Tibial artery (tissue), 4 donors: ENCODE measurements around the gene GNG3.

Source experiments
- DNase-seq, 2 donors: peaks; one replicate each; pipeline ENCODE4 v3.0.0-alpha.2; 2019
- H3K27ac ChIP-seq, 2 donors: fragments of 200-600 bp; sonication (generic) in 1 of 2; 1 replicate in 1 of 2; 2 replicates in 1 of 2; pipeline ENCODE4 v1.5.1; 2018 to 2019; ENCODE audit warnings: mild to moderate bottlenecking in 1 of 2
- H3K27me3 ChIP-seq, 2 donors: fragments of 200-600 bp; sonication (generic) in 1 of 2; one replicate each; pipeline versions ENCODE4 v1.5.1 to v1.6.0; 2016 to 2019
- H3K36me3 ChIP-seq, 3 donors: fragments of 200-600 bp; sonication (generic) in 2 of 3; one replicate each; pipeline ENCODE4 v1.5.1; 2016 to 2019; ENCODE audit warnings: mild to moderate bottlenecking in 2 of 3
- H3K4me1 ChIP-seq, 4 donors: fragments of 200-600 bp; sonication (generic) in 2 of 4; 1 replicate in 3 of 4; 2 replicates in 1 of 4; pipeline ENCODE4 v1.5.1; 2016 to 2019
- H3K4me3 ChIP-seq, 2 donors: fragments of 200-600 bp; sonication (generic) in 1 of 2; 1 replicate in 1 of 2; 2 replicates in 1 of 2; pipeline ENCODE4 v1.5.1; 2018 to 2019; ENCODE audit warnings: mild to moderate bottlenecking in 2 of 2
- H3K9me3 ChIP-seq, 3 donors: fragments of 200-600 bp; sonication (generic) in 1 of 3; one replicate each; pipeline ENCODE4 v1.5.1; 2016 to 2019
- CTCF ChIP-seq, 2 experiments: fragments of 200-600 bp in 1 of 2; fragments of 450-650 bp in 1 of 2; IDR thresholded peaks; one replicate each; pipeline ENCODE4 v1.5.1; 2017 to 2019; ENCODE audit warnings: antibody characterized with exemption in 2 of 2, mild to moderate bottlenecking in 1 of 2, moderate library complexity in 1 of 2
- intact Hi-C: fragments of 100-400 bp; cut with DNase I; formaldehyde crosslinking; loops from one replicate; pipeline ENCODE4 v1.15.0; 2023; ENCODE audit warnings: low total_unique reads

Gene GNG3

DNA sequence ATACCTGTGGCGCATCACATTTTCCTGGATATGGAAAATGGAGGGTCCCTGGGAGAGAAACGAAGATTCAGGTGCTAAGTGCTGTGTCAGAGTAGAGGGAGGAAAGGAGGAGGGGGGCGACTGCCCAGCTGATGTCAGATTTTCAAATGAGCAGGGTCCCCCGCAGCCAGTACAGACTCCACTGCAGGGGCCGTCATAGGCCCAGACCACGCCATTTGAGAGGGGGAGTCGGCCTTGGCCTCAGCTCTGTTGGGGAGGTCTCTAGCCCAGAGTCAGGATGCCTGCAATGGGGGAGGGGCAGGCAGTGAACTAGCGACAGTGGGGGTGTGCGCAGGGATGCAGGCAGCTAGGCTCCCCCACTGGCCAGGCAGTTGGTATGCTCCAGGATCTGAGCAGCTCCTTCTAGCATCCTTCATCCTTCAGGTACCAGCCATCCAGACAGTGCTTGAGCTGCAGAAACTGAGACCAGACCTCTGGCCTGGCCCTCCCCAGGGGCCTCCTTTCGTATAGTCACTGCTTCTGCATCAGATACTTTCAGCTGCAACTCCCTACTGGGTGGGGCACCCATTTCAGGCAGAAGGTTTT is at the start of gene GNG3, which contains the start of gene BSCL2:
GNG3 (plus strand) TSS at position 400 of the 585 bp plus-strand sequence. CDS start 620 bp downstream, outside the sequence.
BSCL2 (minus strand) TSS at position 148 of the 585 bp plus-strand sequence. CDS start 229 bp downstream, outside the sequence.
- no peak for TF ChIP-seq CTCF (IDR thresholded peaks at IDR 0.05)
- H3K27ac ChIP-seq = peak within 1 kb of the TSS; percentile 68 to 96
- H3K4me1 ChIP-seq = peaks cover 0 to 40% (median 35%) of the 10 kb centered on the region in 4 donors
- H3K27me3 ChIP-seq = no peaks in the 10 kb centered on the region
- H3K4me3 ChIP-seq = peak within 1 kb of the TSS; percentile 61 to 71
- intact Hi-C loops = loop anchor here (10.0 kb wide), 1 partner anchor 93 kb away; the partner anchor contains the start of genes EML3 and ROM1
- H3K9me3 ChIP-seq = no peaks in the 10 kb centered on the region
- H3K36me3 ChIP-seq = peaks cover 14 to 20% (median 19%) of the 10 kb centered on the region in 3 donors
- DNase-seq = peak in 1 of 2 donors; percentile 64

- Histone ChIP-seq H3K27ac (peak overlapping the region; percentile 87 to 96), H3K36me3 (peaks cover 8 to 27% (median 10%) of the 10 kb centered on the region in 3 donors), H3K9me3 (no peaks in the 10 kb centered on the region), H3K27me3 (no peaks in the 10 kb centered on the region), H3K4me3 (peak overlapping the region; percentile 87 to 96), H3K4me1 (peaks cover 7 to 34% (median 20%) of the 10 kb centered on the region in 4 donors)
- TF ChIP-seq CTCF (IDR thresholded peaks at IDR 0.05) = no peak
- intact Hi-C loops = no loop called here
- DNase-seq = no peak
Measured at GRCh38 chr11:62664405-62665074, 42.9 kb upstream of the GNG3 start.

DNA sequence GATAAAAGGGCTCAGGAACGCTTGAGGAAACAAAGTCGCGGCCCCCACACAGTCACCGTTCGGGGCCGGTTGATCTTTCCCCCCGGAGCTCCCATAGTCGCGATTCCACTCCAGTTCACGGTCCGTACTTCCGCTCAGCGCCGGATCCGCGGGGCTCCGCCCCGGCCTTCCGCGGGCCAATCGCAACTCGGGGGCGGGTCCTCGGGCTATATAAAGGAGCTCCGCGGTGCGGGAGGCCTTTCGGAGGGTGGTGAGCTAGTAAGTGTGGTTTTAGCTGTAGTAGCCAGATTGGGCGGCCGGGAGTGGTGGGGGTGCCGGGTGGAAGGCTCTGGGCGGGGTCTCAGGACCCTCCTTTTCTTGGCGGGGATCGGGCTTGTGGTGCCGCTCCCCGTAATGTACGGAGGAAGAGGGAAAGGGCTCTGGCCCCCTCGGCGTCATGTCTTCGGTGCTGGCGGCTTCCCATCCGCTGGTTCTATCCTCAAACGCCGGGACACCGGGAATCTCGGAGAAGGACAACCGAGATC is 42.3 kb upstream of the GNG3 start, which contains the start of the genes C11orf98 and CSKMT:
C11orf98 (minus strand) TSS at position 136 of the 524 bp plus-strand sequence; CDS start at position 95, 41 bp downstream.
CSKMT (plus strand) TSS at position 238 of the 524 bp plus-strand sequence. CDS start 568 bp downstream, outside the sequence.
- H3K4me3 ChIP-seq = peak within 1 kb of the TSS; percentile 87 to 96
- TF ChIP-seq CTCF (IDR thresholded peaks at IDR 0.05) = no peak
- peak; percentile 92 to 97 for DNase-seq
- peak within 1 kb of the TSS; percentile 87 to 96 for H3K27ac ChIP-seq
- peaks cover 8 to 27% (median 10%) of the 10 kb centered on the region in 3 donors for H3K36me3 ChIP-seq
- H3K9me3 ChIP-seq = no peaks in the 10 kb centered on the region
- no peaks in the 10 kb centered on the region for H3K27me3 ChIP-seq
- H3K4me1 ChIP-seq = peaks cover 7 to 34% (median 22%) of the 10 kb centered on the region in 4 donors
- intact Hi-C loops = no loop called here

DNA sequence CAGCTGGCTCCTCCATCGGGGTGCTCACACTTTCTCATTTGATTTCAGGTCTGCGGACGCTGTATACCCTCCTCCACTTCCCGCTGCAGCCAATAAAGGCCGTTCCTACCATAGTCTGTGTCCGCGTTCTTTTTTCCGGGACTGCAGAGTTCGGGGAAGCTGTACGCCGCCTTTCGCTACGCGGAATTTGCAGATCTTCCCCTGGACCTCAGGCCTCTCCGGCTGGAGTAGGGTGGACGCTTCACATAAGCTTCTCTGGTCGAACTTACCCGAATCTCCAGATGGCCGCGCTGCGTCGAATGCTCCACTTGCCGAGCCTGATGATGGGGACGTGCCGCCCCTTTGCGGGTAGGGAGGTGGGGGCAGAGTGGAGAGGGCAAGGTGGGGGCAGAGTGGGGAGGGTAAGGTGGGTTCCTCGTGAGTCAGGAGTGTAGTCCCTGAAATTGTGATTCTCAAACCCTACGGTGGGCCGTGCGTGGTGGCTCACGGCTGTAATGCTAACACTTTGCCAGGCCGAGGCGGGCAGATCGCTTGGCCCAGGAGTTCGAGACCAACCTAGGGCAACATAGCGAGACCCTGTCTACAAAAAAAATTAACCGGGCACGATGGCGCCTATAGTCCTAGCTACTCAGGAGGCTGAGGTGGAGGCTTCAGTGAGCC is 41.7 kb upstream of the GNG3 start:
- Histone ChIP-seq H3K4me1 (peaks cover 7 to 40% (median 27%) of the 10 kb centered on the region in 4 donors), H3K27me3 (no peaks in the 10 kb centered on the region), H3K9me3 (no peaks in the 10 kb centered on the region), H3K36me3 (peaks cover 8 to 27% (median 10%) of the 10 kb centered on the region in 3 donors), H3K27ac (peak overlapping the region; percentile 87 to 96), H3K4me3 (peak overlapping the region; percentile 87 to 96)
- intact Hi-C loops = no loop called here
- TF ChIP-seq CTCF (IDR thresholded peaks at IDR 0.05) = no peak
- DNase-seq = peak; percentile 60 to 81

DNA sequence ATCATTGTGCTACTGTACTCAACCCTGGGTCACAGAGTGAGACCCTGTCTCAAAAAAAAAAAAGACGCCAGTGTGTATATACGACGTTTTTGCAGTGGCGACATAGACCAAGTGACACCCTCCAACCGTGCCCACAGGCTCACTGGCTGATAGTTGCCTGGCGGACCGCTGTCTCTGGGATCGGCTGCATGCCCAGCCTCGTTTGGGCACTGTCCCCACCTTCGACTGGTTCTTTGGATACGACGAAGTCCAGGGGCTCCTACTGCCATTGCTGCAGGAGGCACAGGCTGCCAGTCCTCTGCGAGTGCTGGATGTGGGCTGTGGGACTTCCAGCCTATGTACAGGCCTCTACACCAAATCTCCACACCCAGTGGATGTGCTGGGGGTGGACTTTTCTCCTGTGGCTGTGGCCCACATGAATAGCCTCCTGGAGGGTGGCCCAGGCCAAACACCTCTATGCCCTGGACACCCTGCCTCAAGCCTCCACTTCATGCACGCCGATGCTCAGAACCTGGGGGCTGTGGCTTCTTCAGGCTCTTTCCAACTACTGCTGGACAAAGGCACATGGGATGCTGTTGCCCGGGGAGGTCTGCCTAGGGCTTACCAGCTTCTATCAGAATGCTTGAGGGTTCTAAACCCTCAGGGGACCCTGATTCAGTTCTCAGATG is 41.1 kb upstream of the GNG3 start:
- no peak for DNase-seq
- intact Hi-C loops = no loop called here
- Histone ChIP-seq H3K9me3 (no peaks in the 10 kb centered on the region), H3K27me3 (no peaks in the 10 kb centered on the region), H3K27ac (peak overlapping the region; percentile 87 to 96), H3K4me3 (peak overlapping the region; percentile 87 to 96), H3K36me3 (peaks cover 8 to 27% (median 10%) of the 10 kb centered on the region in 3 donors), H3K4me1 (peaks cover 7 to 45% (median 30%) of the 10 kb centered on the region in 4 donors)
- no peak for TF ChIP-seq CTCF (IDR thresholded peaks at IDR 0.05)
